GM12873 (cell line): Measurements from ENCODE around the gene ECEL1.

ENCODE experiments used
- TF ChIP-seq, protein P1 (sequence below): IDR thresholded peaks from 2 replicates; pipeline ENCODE4 v1.5.1; 2012; ENCODE audit warnings: low read depth, mild to moderate bottlenecking, moderate library complexity, low read length, control low read depth; ENCODE audit not compliant: insufficient read depth; ENCODE audit errors: missing control alignments

The ECEL1 gene

DNA sequence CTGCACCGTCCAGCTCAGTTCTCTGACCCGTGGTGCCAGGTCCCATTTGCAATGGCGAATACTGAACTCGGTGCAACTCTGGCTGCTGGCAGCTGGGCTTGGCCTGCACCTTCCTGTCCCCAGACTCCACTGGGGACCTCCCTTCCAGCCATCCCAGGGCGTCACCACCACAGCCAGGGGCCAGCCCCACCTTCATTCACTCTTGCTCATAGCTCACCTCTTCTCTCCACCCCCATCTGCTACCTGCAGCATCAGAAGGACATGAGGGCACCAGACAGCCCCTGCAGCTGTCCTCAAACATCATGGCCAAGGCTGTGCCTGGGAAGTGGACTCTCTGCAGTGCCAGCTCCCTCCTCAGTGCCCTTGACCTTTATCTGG lies 47.9 kb downstream of the ECEL1 start:
- TF ChIP-seq, protein P1, sequence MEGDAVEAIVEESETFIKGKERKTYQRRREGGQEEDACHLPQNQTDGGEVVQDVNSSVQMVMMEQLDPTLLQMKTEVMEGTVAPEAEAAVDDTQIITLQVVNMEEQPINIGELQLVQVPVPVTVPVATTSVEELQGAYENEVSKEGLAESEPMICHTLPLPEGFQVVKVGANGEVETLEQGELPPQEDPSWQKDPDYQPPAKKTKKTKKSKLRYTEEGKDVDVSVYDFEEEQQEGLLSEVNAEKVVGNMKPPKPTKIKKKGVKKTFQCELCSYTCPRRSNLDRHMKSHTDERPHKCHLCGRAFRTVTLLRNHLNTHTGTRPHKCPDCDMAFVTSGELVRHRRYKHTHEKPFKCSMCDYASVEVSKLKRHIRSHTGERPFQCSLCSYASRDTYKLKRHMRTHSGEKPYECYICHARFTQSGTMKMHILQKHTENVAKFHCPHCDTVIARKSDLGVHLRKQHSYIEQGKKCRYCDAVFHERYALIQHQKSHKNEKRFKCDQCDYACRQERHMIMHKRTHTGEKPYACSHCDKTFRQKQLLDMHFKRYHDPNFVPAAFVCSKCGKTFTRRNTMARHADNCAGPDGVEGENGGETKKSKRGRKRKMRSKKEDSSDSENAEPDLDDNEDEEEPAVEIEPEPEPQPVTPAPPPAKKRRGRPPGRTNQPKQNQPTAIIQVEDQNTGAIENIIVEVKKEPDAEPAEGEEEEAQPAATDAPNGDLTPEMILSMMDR, result peak; percentile 47

DNA sequence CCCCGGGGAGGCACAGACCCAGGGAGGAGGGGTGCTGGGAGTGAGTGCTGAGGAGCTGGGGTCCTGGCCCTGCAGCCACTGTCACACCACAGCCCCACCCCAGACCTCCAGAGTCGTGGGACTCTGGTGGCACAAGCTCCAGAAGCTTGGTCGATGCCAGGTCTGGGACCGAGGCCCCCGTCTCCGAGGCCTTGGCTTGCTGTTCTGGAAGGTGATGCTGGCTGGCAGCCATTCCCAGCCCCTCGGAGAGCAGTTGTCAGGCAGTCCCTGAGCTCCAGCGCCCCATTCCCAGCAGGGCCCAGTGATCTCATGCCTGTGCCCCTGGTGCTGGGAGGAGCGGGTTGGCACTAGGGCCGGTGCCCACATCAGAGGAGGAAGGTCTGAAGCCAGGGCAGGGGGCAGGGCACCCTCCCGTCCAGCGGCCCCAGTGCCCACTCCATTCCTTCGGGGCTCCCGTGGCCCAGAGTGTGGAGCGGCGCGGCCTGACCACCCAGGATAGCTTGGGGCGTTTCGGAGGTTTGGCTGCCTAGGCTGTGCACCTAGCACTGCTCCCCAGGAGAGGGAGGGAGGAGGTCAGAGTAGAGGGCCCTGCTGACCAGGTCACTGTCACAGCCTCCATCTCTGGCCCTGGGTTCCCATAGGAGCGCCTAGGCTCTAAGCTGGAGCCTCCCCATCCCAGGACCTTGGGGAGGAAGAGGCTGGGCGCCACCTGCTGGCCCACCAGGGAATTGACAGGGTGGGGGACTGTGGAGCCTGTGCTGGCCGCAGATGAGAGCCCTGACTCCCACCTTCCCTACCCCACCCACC lies 48.5 kb downstream of the ECEL1 start:
- TF ChIP-seq, protein P1, result no peak

DNA sequence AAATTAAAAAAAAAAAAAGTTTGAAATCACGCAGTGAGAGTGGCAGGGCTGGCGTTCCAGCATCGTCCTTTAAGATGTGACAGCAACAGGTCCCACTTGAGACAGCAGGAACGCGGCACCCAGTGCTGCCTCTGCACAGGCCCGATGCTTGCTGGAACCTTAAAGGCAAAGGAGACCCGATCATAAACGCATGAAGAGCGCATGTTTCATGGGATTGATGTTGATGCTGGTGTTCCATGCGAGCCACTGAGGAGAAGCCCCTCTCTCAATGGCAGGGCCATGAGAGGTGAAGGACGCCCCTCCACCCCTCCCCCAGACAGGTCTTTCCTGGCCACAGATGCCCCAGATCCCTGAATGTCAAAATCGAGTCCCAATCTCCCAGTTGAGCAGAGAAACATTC lies 49.5 kb downstream of the ECEL1 start:
- TF ChIP-seq, protein P1, result no peak

DNA sequence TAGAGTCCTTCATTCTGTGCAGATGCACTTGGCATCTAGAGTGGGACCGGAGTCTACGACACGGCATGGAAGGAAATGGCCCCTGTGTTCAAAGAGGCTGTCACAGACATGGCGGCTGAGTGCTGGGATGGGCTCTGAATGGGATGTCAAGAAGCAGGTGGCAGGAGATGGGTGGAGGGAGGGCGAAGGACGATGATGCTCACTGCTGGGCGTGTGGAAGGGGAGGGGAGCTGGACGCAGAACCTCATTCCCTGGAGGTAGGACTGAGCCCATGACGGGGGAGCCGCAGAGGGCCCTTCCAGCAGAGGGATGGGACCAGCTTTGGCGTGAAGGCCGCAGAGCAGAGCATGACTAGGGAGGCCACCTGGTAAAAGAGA lies 50.5 kb downstream of the ECEL1 start:
- TF ChIP-seq, protein P1, result no peak

DNA sequence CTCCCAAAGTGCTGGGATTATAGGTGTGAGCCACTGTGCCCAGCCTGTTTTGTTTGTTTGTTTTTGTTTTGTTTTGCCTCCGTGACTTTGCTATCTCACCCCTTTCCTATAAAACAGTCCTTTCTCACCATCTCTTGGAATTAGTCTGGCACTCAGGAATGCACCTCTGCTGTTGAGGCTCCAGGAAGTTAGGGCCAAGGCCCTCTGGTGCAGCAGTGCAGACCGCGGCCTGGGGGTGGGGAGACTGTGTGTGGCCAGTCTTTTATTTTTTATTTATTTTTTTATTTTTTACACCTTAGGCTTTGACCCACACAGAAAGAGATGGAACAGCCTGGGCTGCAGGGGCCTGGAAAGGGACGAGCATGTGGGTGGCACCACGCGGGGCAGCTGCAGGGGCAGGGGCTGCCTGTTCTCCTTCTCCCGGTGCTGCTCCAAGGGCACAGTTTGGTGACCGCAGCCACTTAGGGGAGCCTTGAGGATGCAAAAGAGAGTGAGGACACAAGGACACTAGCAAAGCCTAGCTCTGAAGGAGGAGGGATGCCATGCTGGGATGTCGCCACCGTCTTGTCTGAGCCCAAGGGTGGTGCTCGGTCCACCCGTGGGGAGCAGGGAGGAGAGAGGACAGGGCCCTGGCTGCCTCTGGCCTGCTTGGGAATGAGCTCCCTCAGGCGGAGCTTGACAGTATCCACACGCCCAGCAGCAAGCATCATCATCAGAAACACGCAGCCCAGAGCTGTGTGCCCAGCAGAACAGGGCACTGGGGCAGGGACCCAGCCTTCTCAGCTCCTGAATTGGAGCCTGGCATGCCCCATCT lies 51.0 kb downstream of the ECEL1 start:
- TF ChIP-seq, protein P1, result no peak

DNA sequence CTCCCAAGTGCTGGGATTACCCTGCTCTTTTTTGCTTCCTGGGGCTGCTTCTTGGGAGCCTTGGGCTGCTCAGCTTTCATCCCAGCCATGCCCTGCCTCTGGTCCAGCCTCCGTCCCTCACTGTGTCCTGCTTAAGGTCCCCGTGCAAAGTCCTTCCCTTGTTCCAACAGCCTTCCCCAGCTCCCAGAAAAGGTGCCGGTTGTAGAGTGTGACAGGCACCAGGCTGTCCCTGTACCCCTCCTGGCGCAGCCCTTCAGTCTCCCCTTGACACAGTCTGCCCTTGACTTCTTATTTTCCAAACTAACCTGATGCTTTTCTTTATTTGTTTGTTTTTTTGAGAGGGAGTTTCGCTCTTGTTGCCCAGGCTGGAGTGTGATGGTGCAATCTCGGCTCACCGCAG lies 51.8 kb downstream of the ECEL1 start:
- TF ChIP-seq, protein P1, result no peak

DNA sequence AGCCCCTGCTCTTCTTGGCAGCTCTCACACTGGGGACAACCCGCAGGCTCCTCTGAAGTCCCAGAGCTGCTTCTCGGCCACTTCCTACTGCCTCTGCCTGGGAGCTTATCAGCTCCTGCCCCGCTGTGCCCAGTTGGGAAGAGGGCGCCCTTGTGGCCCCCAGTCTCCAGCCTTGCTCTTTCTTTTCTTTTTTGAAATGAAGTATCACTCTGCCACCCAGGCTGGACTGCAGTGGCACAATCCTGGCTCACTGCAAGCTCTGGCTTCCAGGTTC lies 52.3 kb downstream of the ECEL1 start:
- TF ChIP-seq, protein P1, result no peak
